Endothelial cell of umbilical vein (primary cell): Measurements from ENCODE around the gene SNCG.
"Not testable (repeated sequence)": the region's sequence is repeated elsewhere in the genome, so short reads cannot be mapped to it uniquely, and the experiment has no call there.

Experiments used
- EZH2 ChIP-seq: IDR thresholded peaks from 2 replicates; pipeline ENCODE4 v1.6.1; 2012; ENCODE audit warnings: borderline replicate concordance, low read depth, mild to moderate bottlenecking, moderate library complexity, low read length, inconsistent platforms; ENCODE audit not compliant: severe bottlenecking
- POLR2A ChIP-seq: IDR thresholded peaks from 2 replicates; pipeline ENCODE4 v1.6.1; 2012; ENCODE audit warnings: low read depth, mild to moderate bottlenecking, control low read depth, low read length
- TF ChIP-seq, protein P1 (sequence below), 2 donors: IDR thresholded peaks; 1 replicate in 1 of 2; 2 replicates in 1 of 2; pipeline ENCODE4 v1.5.1; 2011; ENCODE audit warnings: low read length in 2 of 2, mild to moderate bottlenecking in 2 of 2, moderate library complexity in 2 of 2, control low read depth in 1 of 2, inconsistent platforms in 1 of 2, low read depth in 1 of 2; ENCODE audit not compliant: insufficient read depth in 1 of 2; ENCODE audit errors: extremely low read depth in 1 of 2

DNA sequence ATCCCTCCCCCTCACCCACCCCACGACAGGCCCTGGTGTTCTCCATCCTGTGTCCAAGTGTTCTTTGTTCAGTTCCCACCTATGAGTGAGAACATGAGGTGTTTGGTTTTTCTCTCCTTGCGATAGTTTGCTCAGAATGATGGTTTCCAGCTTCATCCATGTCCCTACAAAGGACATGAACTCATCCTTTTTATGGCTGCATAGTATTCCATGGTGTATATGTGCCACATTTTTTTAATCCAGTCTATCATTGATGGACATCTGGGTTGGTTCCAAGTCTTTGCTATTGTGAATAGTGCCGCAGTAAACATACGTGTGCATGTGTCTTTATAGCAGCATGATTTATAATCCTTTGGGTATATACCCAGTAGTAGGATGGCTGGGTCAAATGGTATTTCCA is 26.1 kb downstream of the SNCG start:
- TF ChIP-seq, protein P1, sequence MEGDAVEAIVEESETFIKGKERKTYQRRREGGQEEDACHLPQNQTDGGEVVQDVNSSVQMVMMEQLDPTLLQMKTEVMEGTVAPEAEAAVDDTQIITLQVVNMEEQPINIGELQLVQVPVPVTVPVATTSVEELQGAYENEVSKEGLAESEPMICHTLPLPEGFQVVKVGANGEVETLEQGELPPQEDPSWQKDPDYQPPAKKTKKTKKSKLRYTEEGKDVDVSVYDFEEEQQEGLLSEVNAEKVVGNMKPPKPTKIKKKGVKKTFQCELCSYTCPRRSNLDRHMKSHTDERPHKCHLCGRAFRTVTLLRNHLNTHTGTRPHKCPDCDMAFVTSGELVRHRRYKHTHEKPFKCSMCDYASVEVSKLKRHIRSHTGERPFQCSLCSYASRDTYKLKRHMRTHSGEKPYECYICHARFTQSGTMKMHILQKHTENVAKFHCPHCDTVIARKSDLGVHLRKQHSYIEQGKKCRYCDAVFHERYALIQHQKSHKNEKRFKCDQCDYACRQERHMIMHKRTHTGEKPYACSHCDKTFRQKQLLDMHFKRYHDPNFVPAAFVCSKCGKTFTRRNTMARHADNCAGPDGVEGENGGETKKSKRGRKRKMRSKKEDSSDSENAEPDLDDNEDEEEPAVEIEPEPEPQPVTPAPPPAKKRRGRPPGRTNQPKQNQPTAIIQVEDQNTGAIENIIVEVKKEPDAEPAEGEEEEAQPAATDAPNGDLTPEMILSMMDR (IDR thresholded peaks at IDR 0.05; ENCODE audit: extremely low read depth in 1 of 2, insufficient read depth in 1 of 2, low read depth in 1 of 2, low read length in 2 of 2), result not testable (repeated sequence)
- TF ChIP-seq EZH2, POLR2A: not testable (repeated sequence)
